Left ventricle myocardium inferior (tissue), 1 donor: ENCODE data around the gene SLC25A52. TPM values are rescaled to one million over a fixed set of nuclear protein-coding genes. Genes with fewer than 3 reads are reported as not detected.
"Not testable (repeated sequence)": the region's sequence is repeated elsewhere in the genome, so short reads cannot be mapped to it uniquely, and the experiment has no call there.

Source experiments
- DNase-seq: peaks from one replicate; pipeline ENCODE4 v3.0.0-alpha.2; 2020
- H3K27ac ChIP-seq: fragments of 200-600 bp; replicated peaks from 2 replicates; pipeline ENCODE4 v1.8.0; 2021
- H3K27me3 ChIP-seq: fragments of 200-600 bp; 2 replicates; pipeline ENCODE4 v1.8.0; 2021; ENCODE audit warnings: low read depth
- H3K36me3 ChIP-seq: fragments of 200-600 bp; 2 replicates; pipeline ENCODE4 v1.8.0; 2021
- H3K4me1 ChIP-seq: fragments of 200-600 bp; 2 replicates; pipeline ENCODE4 v1.8.0; 2021
- H3K4me3 ChIP-seq: fragments of 200-600 bp; 2 replicates; pipeline ENCODE4 v1.8.0; 2021; ENCODE audit warnings: mild to moderate bottlenecking, moderate library complexity
- H3K9me3 ChIP-seq: fragments of 200-600 bp; replicated peaks from 2 replicates; pipeline ENCODE4 v1.8.0; 2021
- intact Hi-C: fragments of 100-400 bp; cut with micrococcal nuclease; formaldehyde crosslinking; loops from one replicate; pipeline ENCODE4 v1.11.0; 2022
- total RNA-seq: library from RNA; stranded (reverse); fragmentation: NEBNext Ultra II Directional; extraction: Animal tissue kit (Norgen Biotek cat#: 25700); gene quantifications from one replicate; pipeline ENCODE4 v1.2.1, GENCODE V29; 2021
- TF ChIP-seq, protein P1 (sequence below): fragments of 200-600 bp; IDR thresholded peaks from 2 replicates; pipeline ENCODE4 v1.8.0; 2021; ENCODE audit warnings: antibody characterized with exemption, mild to moderate bottlenecking, borderline replicate concordance
- donor health status: DM: no; HTN: yes; CAD: no; lungs with severe emphysema.

Gene SLC25A52
- total RNA-seq, 1 donor from 2014 or later = not detected

- Histone ChIP-seq H3K4me1 (no peaks in the 10 kb centered on the region), H3K9me3 (peaks cover 8% of the 10 kb centered on the region), H3K27ac (no peak overlapping the region), H3K36me3 (no peaks in the 10 kb centered on the region), H3K4me3 (no peak overlapping the region), H3K27me3 (no peaks in the 10 kb centered on the region)
- no peak for DNase-seq
- TF ChIP-seq, protein P1, sequence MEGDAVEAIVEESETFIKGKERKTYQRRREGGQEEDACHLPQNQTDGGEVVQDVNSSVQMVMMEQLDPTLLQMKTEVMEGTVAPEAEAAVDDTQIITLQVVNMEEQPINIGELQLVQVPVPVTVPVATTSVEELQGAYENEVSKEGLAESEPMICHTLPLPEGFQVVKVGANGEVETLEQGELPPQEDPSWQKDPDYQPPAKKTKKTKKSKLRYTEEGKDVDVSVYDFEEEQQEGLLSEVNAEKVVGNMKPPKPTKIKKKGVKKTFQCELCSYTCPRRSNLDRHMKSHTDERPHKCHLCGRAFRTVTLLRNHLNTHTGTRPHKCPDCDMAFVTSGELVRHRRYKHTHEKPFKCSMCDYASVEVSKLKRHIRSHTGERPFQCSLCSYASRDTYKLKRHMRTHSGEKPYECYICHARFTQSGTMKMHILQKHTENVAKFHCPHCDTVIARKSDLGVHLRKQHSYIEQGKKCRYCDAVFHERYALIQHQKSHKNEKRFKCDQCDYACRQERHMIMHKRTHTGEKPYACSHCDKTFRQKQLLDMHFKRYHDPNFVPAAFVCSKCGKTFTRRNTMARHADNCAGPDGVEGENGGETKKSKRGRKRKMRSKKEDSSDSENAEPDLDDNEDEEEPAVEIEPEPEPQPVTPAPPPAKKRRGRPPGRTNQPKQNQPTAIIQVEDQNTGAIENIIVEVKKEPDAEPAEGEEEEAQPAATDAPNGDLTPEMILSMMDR = no peak
- intact Hi-C loops = loop anchor here (5.0 kb wide), 2 partner anchors 217 to 237 kb away; no protein-coding TSS in a partner anchor
Measured at GRCh38 chr18:31740180-31740579, 20.5 kb downstream of the SLC25A52 start.

DNA sequence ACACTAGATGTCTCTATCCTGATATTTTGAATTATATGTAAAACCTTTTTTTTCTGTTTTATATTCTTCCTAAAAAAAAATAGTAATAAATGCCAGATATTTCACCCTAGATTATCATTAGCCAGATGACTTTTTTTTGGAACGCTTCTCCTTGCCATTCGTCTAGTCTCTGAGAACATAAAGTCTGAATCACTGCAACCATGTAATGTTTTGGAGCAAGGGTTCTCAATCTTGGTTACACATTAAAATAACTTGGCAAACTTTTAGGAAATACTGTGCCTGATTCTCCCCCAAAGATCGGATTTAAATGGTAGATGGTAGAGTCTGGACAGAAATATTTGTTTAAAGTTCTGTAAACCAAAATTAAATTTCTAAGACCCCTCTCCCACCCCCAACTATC, 21.0 kb downstream of the SLC25A52 start:
- TF ChIP-seq, protein P1 = no peak
- Histone ChIP-seq H3K9me3 (peaks cover 8% of the 10 kb centered on the region), H3K4me1 (no peaks in the 10 kb centered on the region), H3K27ac (no peak overlapping the region), H3K4me3 (no peak overlapping the region), H3K27me3 (no peaks in the 10 kb centered on the region), H3K36me3 (no peaks in the 10 kb centered on the region)
- intact Hi-C loops = loop anchor here (5.0 kb wide), 2 partner anchors 218 to 238 kb away; no protein-coding TSS in a partner anchor
- DNase-seq = no peak

GRCh38 chr18:31738460-31739407, 21.9 kb downstream of the SLC25A52 start:
- TF ChIP-seq, protein P1 = no peak
- DNase-seq = no peak
- Histone ChIP-seq H3K9me3 (peaks cover 8% of the 10 kb centered on the region), H3K4me1 (no peaks in the 10 kb centered on the region), H3K27ac (no peak overlapping the region), H3K27me3 (no peaks in the 10 kb centered on the region), H3K4me3 (no peak overlapping the region), H3K36me3 (no peaks in the 10 kb centered on the region)
- intact Hi-C loops = no loop called here

DNA sequence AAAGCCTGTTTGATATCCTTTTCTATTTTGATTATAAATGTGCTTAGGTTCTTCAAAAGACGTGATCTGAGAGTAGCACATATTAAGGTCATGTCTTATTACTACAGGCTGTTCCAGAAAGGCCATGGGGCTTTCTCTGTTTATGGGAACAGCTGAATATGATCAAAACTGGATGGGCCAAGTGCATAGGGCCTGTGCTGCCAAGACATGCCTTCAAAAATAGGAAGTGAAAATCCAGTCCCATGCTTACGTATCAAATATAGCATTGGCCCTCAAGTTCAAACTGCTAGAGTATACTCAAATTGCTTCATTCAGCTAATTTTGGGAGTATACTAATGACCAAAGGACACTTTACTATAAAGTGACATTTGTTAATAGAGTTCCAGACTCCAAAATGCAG, 24.1 kb downstream of the SLC25A52 start:
- Histone ChIP-seq H3K4me3 (no peak overlapping the region), H3K27me3 (peaks cover 2% of the 10 kb centered on the region), H3K4me1 (no peaks in the 10 kb centered on the region), H3K36me3 (no peaks in the 10 kb centered on the region), H3K27ac (no peak overlapping the region), H3K9me3 (peaks cover 8% of the 10 kb centered on the region)
- no peak for DNase-seq
- TF ChIP-seq, protein P1 = no peak
- intact Hi-C loops = no loop called here

GRCh38 chr18:31731628-31732027, 29.1 kb downstream of the SLC25A52 start:
- intact Hi-C loops = no loop called here
- TF ChIP-seq, protein P1 = no peak
- DNase-seq = no peak

GRCh38 chr18:31729196-31729595, 31.5 kb downstream of the SLC25A52 start:
- not testable (repeated sequence) for H3K27ac ChIP-seq, H3K9me3 ChIP-seq, DNase-seq, H3K4me1 ChIP-seq, H3K27me3 ChIP-seq, H3K4me3 ChIP-seq, H3K36me3 ChIP-seq
- intact Hi-C loops = loop anchor here (10.0 kb wide), 1 partner anchor 164 kb away; no protein-coding TSS in a partner anchor

More at GRCh38 chr18:31731628-31732027, 29.1 kb downstream of the SLC25A52 start:
- Histone ChIP-seq H3K27ac (no peak overlapping the region), H3K9me3 (no peaks in the 10 kb centered on the region), H3K36me3 (no peaks in the 10 kb centered on the region), H3K4me3 (no peak overlapping the region), H3K4me1 (no peaks in the 10 kb centered on the region), H3K27me3 (peaks cover 6% of the 10 kb centered on the region)
